ENCODE data around the gene CCDC57. TPM values are rescaled to one million over a fixed set of nuclear protein-coding genes. Genes with fewer than 3 reads are reported as not detected.

Gene CCDC57
- total and polyA plus RNA-seq, 2 of the 4 experiments (the other 2 are of a cell fraction), result 7.3 to 31.3 TPM

DNA sequence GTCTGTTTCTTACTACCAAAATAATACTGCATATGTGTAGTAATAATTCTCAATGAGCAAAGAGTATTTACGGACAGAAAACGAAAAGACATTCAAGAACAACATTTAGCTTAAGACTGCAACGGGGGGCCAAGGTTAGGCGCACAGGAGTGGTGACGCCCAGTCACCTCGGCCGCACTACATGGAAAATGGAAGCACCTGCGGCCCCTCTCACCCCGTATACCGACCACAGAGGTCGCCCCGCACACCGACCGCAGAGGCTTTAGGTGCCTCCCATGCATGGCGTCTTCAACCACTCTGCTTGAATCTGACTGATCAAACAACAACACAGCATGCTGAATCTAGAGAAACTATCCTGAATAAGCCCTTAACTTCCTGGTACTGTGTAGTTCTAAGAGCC is 26.4 kb downstream of the CCDC57 start:
- H2BK120ac ChIP-seq (ENCODE audit: low read depth, low read length), result no peak overlapping the region
- H3K23ac ChIP-seq (ENCODE audit: low read depth, low read length), result no peak overlapping the region
- TF ChIP-seq RAD21 (IDR thresholded peaks at IDR 0.05; ENCODE audit: low read length) (no peak), RCOR1 (IDR thresholded peaks at IDR 0.05; ENCODE audit: insufficient replicate concordance, low read length) (no peak), CHD1 (IDR thresholded peaks at IDR 0.05; ENCODE audit: low read depth, low read length) (no peak), RFX5 (IDR thresholded peaks at IDR 0.05; ENCODE audit: low read depth, low read length) (no peak), BHLHE40 (IDR thresholded peaks at IDR 0.05; ENCODE audit: low read depth, low read length) (no peak), SMC3 (IDR thresholded peaks at IDR 0.05; ENCODE audit: low read depth, low read length) (no peak), FOS (IDR thresholded peaks at IDR 0.05; ENCODE audit: low read depth, low read length) (no peak), POLR2A (IDR thresholded peaks at IDR 0.05; ENCODE audit: low read depth, low read length) (no peak), MAZ (IDR thresholded peaks at IDR 0.05; ENCODE audit: borderline replicate concordance, low read depth, low read length) (no peak), CEBPB (IDR thresholded peaks at IDR 0.05; ENCODE audit: low read depth, low read length) (no peak), NFE2L2 (IDR thresholded peaks at IDR 0.05; ENCODE audit: low read depth, low read length) (no peak), MXI1 (IDR thresholded peaks at IDR 0.05; ENCODE audit: borderline replicate concordance, low read depth, low read length) (no peak)
- TF ChIP-seq, protein P1, sequence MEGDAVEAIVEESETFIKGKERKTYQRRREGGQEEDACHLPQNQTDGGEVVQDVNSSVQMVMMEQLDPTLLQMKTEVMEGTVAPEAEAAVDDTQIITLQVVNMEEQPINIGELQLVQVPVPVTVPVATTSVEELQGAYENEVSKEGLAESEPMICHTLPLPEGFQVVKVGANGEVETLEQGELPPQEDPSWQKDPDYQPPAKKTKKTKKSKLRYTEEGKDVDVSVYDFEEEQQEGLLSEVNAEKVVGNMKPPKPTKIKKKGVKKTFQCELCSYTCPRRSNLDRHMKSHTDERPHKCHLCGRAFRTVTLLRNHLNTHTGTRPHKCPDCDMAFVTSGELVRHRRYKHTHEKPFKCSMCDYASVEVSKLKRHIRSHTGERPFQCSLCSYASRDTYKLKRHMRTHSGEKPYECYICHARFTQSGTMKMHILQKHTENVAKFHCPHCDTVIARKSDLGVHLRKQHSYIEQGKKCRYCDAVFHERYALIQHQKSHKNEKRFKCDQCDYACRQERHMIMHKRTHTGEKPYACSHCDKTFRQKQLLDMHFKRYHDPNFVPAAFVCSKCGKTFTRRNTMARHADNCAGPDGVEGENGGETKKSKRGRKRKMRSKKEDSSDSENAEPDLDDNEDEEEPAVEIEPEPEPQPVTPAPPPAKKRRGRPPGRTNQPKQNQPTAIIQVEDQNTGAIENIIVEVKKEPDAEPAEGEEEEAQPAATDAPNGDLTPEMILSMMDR (conservative IDR thresholded peaks at IDR 0.05; ENCODE audit: low read depth, low read length), result no peak
- H4K91ac ChIP-seq (ENCODE audit: insufficient read depth, low read depth, low read length), result no peak overlapping the region
- no peak overlapping the region for H3K9ac ChIP-seq (ENCODE audit: low read depth, low read length)
- H3K14ac ChIP-seq (replicated peaks; ENCODE audit: low read depth, low read length), result no peak overlapping the region
- no peak overlapping the region for H2AK5ac ChIP-seq (ENCODE audit: low read depth, low read length)
- H3K56ac ChIP-seq (ENCODE audit: extremely low read depth, insufficient read depth, low read length), result no peak overlapping the region
- H3K4me3 ChIP-seq (ENCODE audit: insufficient read depth, low read depth, low read length), result no peak overlapping the region
- no peak overlapping the region for H3K27ac ChIP-seq (ENCODE audit: insufficient read depth, low read length)
- H2BK20ac ChIP-seq (ENCODE audit: low read depth, low read length), result no peak overlapping the region
- no peak overlapping the region for H2AK9ac ChIP-seq (replicated peaks; ENCODE audit: low read depth, low read length, poor library complexity)
- H2BK5ac ChIP-seq (ENCODE audit: low read depth, low read length, poor library complexity, severe bottlenecking), result no peak overlapping the region
- no peaks in the 10 kb centered on the region for H3K9me3 ChIP-seq (ENCODE audit: control insufficient read depth, insufficient read depth, low read length)
- H3K4ac ChIP-seq (ENCODE audit: low read depth, low read length), result no peak overlapping the region
- intact Hi-C loops (cut with micrococcal nuclease), result no loop called here
- DNase-seq, result no peak
- peaks cover 0 to 4% of the 10 kb centered on the region in 2 experiments; a peak in 1 of 4 replicates for H3K79me1 ChIP-seq (ENCODE audit: low read depth in 1 of 2, low read length in 2 of 2)
- BruUV-seq (replicated peaks), result no TSS peak
- no peak overlapping the region for H2BK15ac ChIP-seq (ENCODE audit: low read depth, low read length)
- no peaks in the 10 kb centered on the region for H3K27me3 ChIP-seq (ENCODE audit: control insufficient read depth, insufficient read depth, low read length)
- no peak overlapping the region for H4K5ac ChIP-seq (ENCODE audit: low read depth, low read length)
- WGBS, 2 experiments (ENCODE audit: extremely low coverage in 2 of 2, insufficient read length in 1 of 2), result 95% methylated on average over 6 of the region's 15 CpGs; no CpG with 5 or more reads in 1 of the 2 experiments
- H3K18ac ChIP-seq (ENCODE audit: low read depth, low read length), result no peak overlapping the region
- in situ Hi-C loops (cut with MboI; ENCODE audit: low sequenced_read_pairs), result no loop called here
- no peak overlapping the region for H2AFZ ChIP-seq (replicated peaks; ENCODE audit: low read length, poor library complexity)
- ChIA-PET CTCF (no interaction called here), POLR2A (ENCODE audit: unreplicated experiment) (no interaction called here)
- no peaks in the 10 kb centered on the region for H3K4me1 ChIP-seq (ENCODE audit: control insufficient read depth, insufficient read depth, low read length)
- dilution Hi-C loops (cut with HindIII; ENCODE audit: low sequenced_read_pairs, unreplicated experiment), result no loop called here
- ATAC-seq (ENCODE audit: low read depth), result no peak
- peaks cover 22% of the 10 kb centered on the region for H3K36me3 ChIP-seq (ENCODE audit: control insufficient read depth, insufficient read depth, low read length)
- H3K9me1 ChIP-seq (ENCODE audit: insufficient read depth, low read length), result 0 out of 2 replicates have a peak, but pooled peaks cover 13% of the 10 kb centered on the region
- H4K8ac ChIP-seq (ENCODE audit: low read depth in 2 of 2, low read length in 2 of 2), result no peak overlapping the region
- H3K4me2 ChIP-seq (ENCODE audit: low read depth, low read length), result no peak overlapping the region
- no peaks in the 10 kb centered on the region for H4K20me1 ChIP-seq (ENCODE audit: insufficient read depth, low read length)

Measured in IMR-90 (cell line).